SK-N-SH (cell line): Measurements from ENCODE around the gene DMAC1.

Experiments used
- CHD2 ChIP-seq: fragments of 150-350 bp; IDR thresholded peaks from 2 replicates; pipeline ENCODE4 v1.6.1; 2018; ENCODE audit warnings: low read length; ENCODE audit not compliant: partially characterized antibody
- ELF1 ChIP-seq: IDR thresholded peaks from 2 replicates; pipeline ENCODE4 v1.4.0; 2012
- FOSL2 ChIP-seq: IDR thresholded peaks from 2 replicates; pipeline ENCODE4 v1.4.0; 2012; ENCODE audit warnings: low read depth, mild to moderate bottlenecking, moderate library complexity, borderline replicate concordance
- IRF3 ChIP-seq: fragments of 150-350 bp; IDR thresholded peaks from 2 replicates; pipeline ENCODE4 v1.6.1; 2016; ENCODE audit warnings: mild to moderate bottlenecking, low read depth, low read length
- RAD21 ChIP-seq: IDR thresholded peaks from 2 replicates; pipeline ENCODE4 v1.6.1; 2012; ENCODE audit warnings: mild to moderate bottlenecking, low read length
- RXRA ChIP-seq: IDR thresholded peaks from 2 replicates; pipeline ENCODE4 v1.4.0; 2012; ENCODE audit warnings: low read depth, mild to moderate bottlenecking, borderline replicate concordance
- TAF1 ChIP-seq: IDR thresholded peaks from 2 replicates; pipeline ENCODE4 v1.6.1; 2012; ENCODE audit warnings: low read depth, mild to moderate bottlenecking, low read length, moderate library complexity, borderline replicate concordance
- TEAD4 ChIP-seq: IDR thresholded peaks from 2 replicates; pipeline ENCODE4 v1.4.0; 2012; ENCODE audit warnings: mild to moderate bottlenecking, borderline replicate concordance; ENCODE audit not compliant: insufficient read depth
- USF2 ChIP-seq: fragments of 150-350 bp; IDR thresholded peaks from 2 replicates; pipeline ENCODE4 v1.6.1; 2017; ENCODE audit warnings: antibody characterized with exemption, low read length, low read depth, borderline replicate concordance
- ZBTB33 ChIP-seq: IDR thresholded peaks from 2 replicates; pipeline ENCODE4 v1.4.0; 2012; ENCODE audit warnings: low read depth, borderline replicate concordance
- TF ChIP-seq, protein P1 (sequence below): fragments of 200-600 bp; sonication (generic); IDR thresholded peaks from 2 replicates; pipeline ENCODE4 v1.6.1; 2017; ENCODE audit warnings: antibody characterized with exemption, mild to moderate bottlenecking, moderate library complexity
- TF ChIP-seq, protein P2 (sequence below): IDR thresholded peaks from 2 replicates; pipeline ENCODE4 v1.4.0; 2012; ENCODE audit warnings: low read depth
- TF ChIP-seq, protein P3 (sequence below): IDR thresholded peaks from 2 replicates; pipeline ENCODE4 v1.6.1; 2012; ENCODE audit warnings: mild to moderate bottlenecking, low read depth, low read length, moderate library complexity

DNA sequence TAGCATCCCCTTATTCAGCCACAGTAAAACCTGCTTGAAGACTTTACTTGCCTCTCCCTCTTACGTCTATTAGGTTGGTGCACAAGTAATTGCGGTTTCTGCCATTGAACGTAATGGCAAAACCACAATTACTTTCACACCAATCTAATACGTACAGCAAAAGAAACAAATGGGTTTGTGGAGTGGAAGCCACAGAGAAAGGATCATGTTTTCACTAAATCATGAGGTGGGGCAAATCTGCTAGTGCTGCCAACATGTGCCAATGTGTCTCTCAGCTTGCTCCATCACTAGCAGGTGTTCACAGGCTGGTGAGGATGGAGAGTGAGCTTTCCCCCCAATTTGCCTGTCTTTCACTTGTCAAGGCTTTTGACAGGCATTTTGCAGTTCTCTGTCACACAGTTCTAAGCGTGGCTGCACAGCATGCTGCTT lies 15.9 kb downstream of the DMAC1 start:
- TF ChIP-seq, protein P1, sequence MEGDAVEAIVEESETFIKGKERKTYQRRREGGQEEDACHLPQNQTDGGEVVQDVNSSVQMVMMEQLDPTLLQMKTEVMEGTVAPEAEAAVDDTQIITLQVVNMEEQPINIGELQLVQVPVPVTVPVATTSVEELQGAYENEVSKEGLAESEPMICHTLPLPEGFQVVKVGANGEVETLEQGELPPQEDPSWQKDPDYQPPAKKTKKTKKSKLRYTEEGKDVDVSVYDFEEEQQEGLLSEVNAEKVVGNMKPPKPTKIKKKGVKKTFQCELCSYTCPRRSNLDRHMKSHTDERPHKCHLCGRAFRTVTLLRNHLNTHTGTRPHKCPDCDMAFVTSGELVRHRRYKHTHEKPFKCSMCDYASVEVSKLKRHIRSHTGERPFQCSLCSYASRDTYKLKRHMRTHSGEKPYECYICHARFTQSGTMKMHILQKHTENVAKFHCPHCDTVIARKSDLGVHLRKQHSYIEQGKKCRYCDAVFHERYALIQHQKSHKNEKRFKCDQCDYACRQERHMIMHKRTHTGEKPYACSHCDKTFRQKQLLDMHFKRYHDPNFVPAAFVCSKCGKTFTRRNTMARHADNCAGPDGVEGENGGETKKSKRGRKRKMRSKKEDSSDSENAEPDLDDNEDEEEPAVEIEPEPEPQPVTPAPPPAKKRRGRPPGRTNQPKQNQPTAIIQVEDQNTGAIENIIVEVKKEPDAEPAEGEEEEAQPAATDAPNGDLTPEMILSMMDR, result no peak
- TF ChIP-seq RXRA (no peak), USF2 (no peak), IRF3 (no peak), CHD2 (no peak), ELF1 (no peak), ZBTB33 (no peak), TAF1 (no peak), TEAD4 (no peak), RAD21 (no peak), FOSL2 (no peak)
- TF ChIP-seq, protein P2, sequence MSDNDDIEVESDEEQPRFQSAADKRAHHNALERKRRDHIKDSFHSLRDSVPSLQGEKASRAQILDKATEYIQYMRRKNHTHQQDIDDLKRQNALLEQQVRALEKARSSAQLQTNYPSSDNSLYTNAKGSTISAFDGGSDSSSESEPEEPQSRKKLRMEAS, result no peak
- TF ChIP-seq, protein P3, sequence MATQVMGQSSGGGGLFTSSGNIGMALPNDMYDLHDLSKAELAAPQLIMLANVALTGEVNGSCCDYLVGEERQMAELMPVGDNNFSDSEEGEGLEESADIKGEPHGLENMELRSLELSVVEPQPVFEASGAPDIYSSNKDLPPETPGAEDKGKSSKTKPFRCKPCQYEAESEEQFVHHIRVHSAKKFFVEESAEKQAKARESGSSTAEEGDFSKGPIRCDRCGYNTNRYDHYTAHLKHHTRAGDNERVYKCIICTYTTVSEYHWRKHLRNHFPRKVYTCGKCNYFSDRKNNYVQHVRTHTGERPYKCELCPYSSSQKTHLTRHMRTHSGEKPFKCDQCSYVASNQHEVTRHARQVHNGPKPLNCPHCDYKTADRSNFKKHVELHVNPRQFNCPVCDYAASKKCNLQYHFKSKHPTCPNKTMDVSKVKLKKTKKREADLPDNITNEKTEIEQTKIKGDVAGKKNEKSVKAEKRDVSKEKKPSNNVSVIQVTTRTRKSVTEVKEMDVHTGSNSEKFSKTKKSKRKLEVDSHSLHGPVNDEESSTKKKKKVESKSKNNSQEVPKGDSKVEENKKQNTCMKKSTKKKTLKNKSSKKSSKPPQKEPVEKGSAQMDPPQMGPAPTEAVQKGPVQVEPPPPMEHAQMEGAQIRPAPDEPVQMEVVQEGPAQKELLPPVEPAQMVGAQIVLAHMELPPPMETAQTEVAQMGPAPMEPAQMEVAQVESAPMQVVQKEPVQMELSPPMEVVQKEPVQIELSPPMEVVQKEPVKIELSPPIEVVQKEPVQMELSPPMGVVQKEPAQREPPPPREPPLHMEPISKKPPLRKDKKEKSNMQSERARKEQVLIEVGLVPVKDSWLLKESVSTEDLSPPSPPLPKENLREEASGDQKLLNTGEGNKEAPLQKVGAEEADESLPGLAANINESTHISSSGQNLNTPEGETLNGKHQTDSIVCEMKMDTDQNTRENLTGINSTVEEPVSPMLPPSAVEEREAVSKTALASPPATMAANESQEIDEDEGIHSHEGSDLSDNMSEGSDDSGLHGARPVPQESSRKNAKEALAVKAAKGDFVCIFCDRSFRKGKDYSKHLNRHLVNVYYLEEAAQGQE, result no peak
